Endothelial cell of hepatic sinusoid (primary cell): ENCODE measurements around the gene RBBP7.

Source experiments
- in situ Hi-C: cut with HindIII; loops from 2 replicates; pipeline ENCODE4 v1.10.0; 2017; ENCODE audit warnings: low sequenced_read_pairs

Gene RBBP7

GRCh38 chrX:16870095-16870861 is at the start of gene RBBP7:
RBBP7 (minus strand) TSS chrX:16870362; CDS start chrX:16870053, 309 bp downstream.
- in situ Hi-C loops, result no loop called here

GRCh38 chrX:16918979-16919378 is 48.8 kb upstream of the RBBP7 start:
- in situ Hi-C loops, result no loop called here

- in situ Hi-C loops, result no loop called here
Observed at GRCh38 chrX:16917120-16917519, 47.0 kb upstream of the RBBP7 start.

GRCh38 chrX:16916561-16916960 is 46.4 kb upstream of the RBBP7 start:
- in situ Hi-C loops, result no loop called here

GRCh38 chrX:16914058-16914457 is 43.9 kb upstream of the RBBP7 start:
- in situ Hi-C loops, result no loop called here

- in situ Hi-C loops, result no loop called here
Observed at GRCh38 chrX:16910376-16910775, 40.2 kb upstream of the RBBP7 start.

GRCh38 chrX:16903274-16904022 is 33.3 kb upstream of the RBBP7 start:
- in situ Hi-C loops, result no loop called here

- in situ Hi-C loops, result no loop called here
Observed at GRCh38 chrX:16897445-16897844, 27.3 kb upstream of the RBBP7 start.

GRCh38 chrX:16892504-16893362 is 22.6 kb upstream of the RBBP7 start:
- in situ Hi-C loops, result no loop called here

GRCh38 chrX:16885628-16886027 is 15.5 kb upstream of the RBBP7 start:
- in situ Hi-C loops, result loop anchor here (5.0 kb wide), 3 partner anchors 43 to 152 kb away; no protein-coding TSS in a partner anchor

GRCh38 chrX:16883487-16883804 is 13.3 kb upstream of the RBBP7 start:
- in situ Hi-C loops, result no loop called here

GRCh38 chrX:16882702-16883486 is 12.7 kb upstream of the RBBP7 start:
- in situ Hi-C loops, result no loop called here

- in situ Hi-C loops, result no loop called here
Observed at GRCh38 chrX:16882169-16882568, 12.0 kb upstream of the RBBP7 start.

GRCh38 chrX:16876696-16877095 is 6.5 kb upstream of the RBBP7 start:
- in situ Hi-C loops, result no loop called here

GRCh38 chrX:16874458-16875095 is 4.4 kb upstream of the RBBP7 start:
- in situ Hi-C loops, result no loop called here

- in situ Hi-C loops, result no loop called here
Observed at GRCh38 chrX:16873106-16873505, 2.9 kb upstream of the RBBP7 start.

- in situ Hi-C loops, result no loop called here
Observed at GRCh38 chrX:16870862-16871815, 977 bp upstream of the RBBP7 start.

GRCh38 chrX:16869393-16870094 is 618 bp downstream of the RBBP7 start:
- in situ Hi-C loops, result no loop called here
